ENCODE data around the gene GTPBP8. TPM values are rescaled to one million over a fixed set of nuclear protein-coding genes. Genes with fewer than 3 reads are reported as not detected.

Gene GTPBP8
- total and polyA plus RNA-seq, 2 of the 13 experiments (the other 11 are each of a cell fraction or from before 2014, with no cell fraction given): 12.5 to 16.7 TPM

GRCh38 chr3:113013593-113013992 lies 22.8 kb downstream of the GTPBP8 start:
- Histone ChIP-seq H3K4me2 (ENCODE audit: low read depth, low read length) (no peak overlapping the region), H2AFZ (ENCODE audit: low read length) (no peak overlapping the region), H3K27ac (ENCODE audit: extremely low read length, insufficient read depth, low read length) (no peak overlapping the region), H3K9ac (ENCODE audit: insufficient read depth, low read depth, low read length) (no peak overlapping the region), H4K20me1 (ENCODE audit: insufficient read depth, low read length) (no peaks in the 10 kb centered on the region; the same call in 1 of the 2 replicates), H3K4me1 (ENCODE audit: insufficient read depth, low read length) (peaks cover 13% of the 10 kb centered on the region), H3K79me2 (ENCODE audit: insufficient read depth, low read length) (peaks cover 43% of the 10 kb centered on the region), H3K4me3 (replicated peaks in 1 of 3; ENCODE audit: insufficient read depth in 1 of 3, low read depth in 2 of 3, low read length in 3 of 3) (no peak overlapping the region), H3K36me3 (replicated peaks in 1 of 2; ENCODE audit: control insufficient read depth in 1 of 2, insufficient read depth in 2 of 2, low read length in 2 of 2) (peaks cover 9 to 64% of the 10 kb centered on the region in 2 experiments), H3K27me3 (ENCODE audit: control insufficient read depth in 1 of 2, insufficient read depth in 2 of 2, low read length in 2 of 2) (no peaks in the 10 kb centered on the region; a peak in 1 of 5 replicates), H3K9me3 (ENCODE audit: low read length) (no peaks in the 10 kb centered on the region)
- in situ Hi-C loops (cut with HindIII; ENCODE audit: extremely low pct_ligation_motif_present, low pct_unique_long_range_greater_than_20kb) (no loop called here), intact Hi-C loops (cut with micrococcal nuclease; ENCODE audit: unreplicated experiment) (no loop called here)
- ATAC-seq (no peak), FAIRE-seq (no peak), DNase-seq (ENCODE audit: low spot score) (no peak)
- POLR2A ChIA-PET: interaction anchor here (1.5 kb wide), 1 partner anchor 22 kb away, joined by 3 read pairs; the partner anchor contains the start of gene GTPBP8
- no TSS peak for BruUV-seq (replicated peaks)
- CTCF ChIA-PET (ENCODE audit: low intra/inter-chr PET ratio, low total read pairs): no interaction called here
- TF ChIP-seq SPEN (CRISPR knock-in tag; IDR thresholded peaks at IDR 0.05; ENCODE audit: low read depth) (no peak), ATF3 (CRISPR knock-in tag; IDR thresholded peaks at IDR 0.05) (no peak), ZNF362 (CRISPR knock-in tag; IDR thresholded peaks at IDR 0.05; ENCODE audit: borderline replicate concordance) (no peak), ZKSCAN8 (CRISPR knock-in tag; IDR thresholded peaks at IDR 0.05; ENCODE audit: borderline replicate concordance) (no peak), TGIF2 (CRISPR knock-in tag; IDR thresholded peaks at IDR 0.05) (no peak), ATM (IDR thresholded peaks at IDR 0.05; ENCODE audit: borderline replicate concordance) (no peak), GLI4 (CRISPR knock-in tag; IDR thresholded peaks at IDR 0.05; ENCODE audit: borderline replicate concordance) (no peak), ZNF383 (CRISPR knock-in tag; IDR thresholded peaks at IDR 0.05; ENCODE audit: borderline replicate concordance) (no peak), MEF2D (CRISPR knock-in tag; IDR thresholded peaks at IDR 0.05) (no peak), EZH2 (conservative IDR thresholded peaks at IDR 0.05; ENCODE audit: low read depth, low read length) (no peak), PHF5A (CRISPR knock-in tag; IDR thresholded peaks at IDR 0.05; ENCODE audit: low read depth, unreplicated experiment) (no peak)
- TF ChIP-seq, protein P1, sequence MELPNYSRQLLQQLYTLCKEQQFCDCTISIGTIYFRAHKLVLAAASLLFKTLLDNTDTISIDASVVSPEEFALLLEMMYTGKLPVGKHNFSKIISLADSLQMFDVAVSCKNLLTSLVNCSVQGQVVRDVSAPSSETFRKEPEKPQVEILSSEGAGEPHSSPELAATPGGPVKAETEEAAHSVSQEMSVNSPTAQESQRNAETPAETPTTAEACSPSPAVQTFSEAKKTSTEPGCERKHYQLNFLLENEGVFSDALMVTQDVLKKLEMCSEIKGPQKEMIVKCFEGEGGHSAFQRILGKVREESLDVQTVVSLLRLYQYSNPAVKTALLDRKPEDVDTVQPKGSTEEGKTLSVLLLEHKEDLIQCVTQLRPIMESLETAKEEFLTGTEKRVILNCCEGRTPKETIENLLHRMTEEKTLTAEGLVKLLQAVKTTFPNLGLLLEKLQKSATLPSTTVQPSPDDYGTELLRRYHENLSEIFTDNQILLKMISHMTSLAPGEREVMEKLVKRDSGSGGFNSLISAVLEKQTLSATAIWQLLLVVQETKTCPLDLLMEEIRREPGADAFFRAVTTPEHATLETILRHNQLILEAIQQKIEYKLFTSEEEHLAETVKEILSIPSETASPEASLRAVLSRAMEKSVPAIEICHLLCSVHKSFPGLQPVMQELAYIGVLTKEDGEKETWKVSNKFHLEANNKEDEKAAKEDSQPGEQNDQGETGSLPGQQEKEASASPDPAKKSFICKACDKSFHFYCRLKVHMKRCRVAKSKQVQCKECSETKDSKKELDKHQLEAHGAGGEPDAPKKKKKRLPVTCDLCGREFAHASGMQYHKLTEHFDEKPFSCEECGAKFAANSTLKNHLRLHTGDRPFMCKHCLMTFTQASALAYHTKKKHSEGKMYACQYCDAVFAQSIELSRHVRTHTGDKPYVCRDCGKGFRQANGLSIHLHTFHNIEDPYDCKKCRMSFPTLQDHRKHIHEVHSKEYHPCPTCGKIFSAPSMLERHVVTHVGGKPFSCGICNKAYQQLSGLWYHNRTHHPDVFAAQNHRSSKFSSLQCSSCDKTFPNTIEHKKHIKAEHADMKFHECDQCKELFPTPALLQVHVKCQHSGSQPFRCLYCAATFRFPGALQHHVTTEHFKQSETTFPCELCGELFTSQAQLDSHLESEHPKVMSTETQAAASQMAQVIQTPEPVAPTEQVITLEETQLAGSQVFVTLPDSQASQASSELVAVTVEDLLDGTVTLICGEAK (IDR thresholded peaks at IDR 0.05): no peak
- TF ChIP-seq, protein P1 (CRISPR knock-in tag; IDR thresholded peaks at IDR 0.05): no peak
- TF ChIP-seq, protein P2, sequence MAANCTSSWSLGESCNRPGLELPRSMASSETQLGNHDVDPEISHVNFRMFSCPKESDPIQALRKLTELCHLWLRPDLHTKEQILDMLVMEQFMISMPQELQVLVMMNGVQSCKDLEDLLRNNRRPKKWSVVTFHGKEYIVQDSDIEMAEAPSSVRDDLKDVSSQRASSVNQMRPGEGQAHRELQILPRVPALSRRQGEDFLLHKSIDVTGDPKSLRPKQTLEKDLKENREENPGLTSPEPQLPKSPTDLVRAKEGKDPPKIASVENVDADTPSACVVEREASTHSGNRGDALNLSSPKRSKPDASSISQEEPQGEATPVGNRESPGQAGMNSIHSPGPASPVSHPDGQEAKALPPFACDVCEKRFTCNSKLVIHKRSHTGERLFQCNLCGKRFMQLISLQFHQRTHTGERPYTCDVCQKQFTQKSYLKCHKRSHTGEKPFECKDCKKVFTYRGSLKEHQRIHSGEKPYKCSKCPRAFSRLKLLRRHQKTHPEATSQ (CRISPR knock-in tag; IDR thresholded peaks at IDR 0.05; ENCODE audit: borderline replicate concordance): no peak
